Fibroblast of the aortic adventitia (primary cell): Measurements from ENCODE around the gene CRYZ. TPM values are rescaled to one million over a fixed set of nuclear protein-coding genes. Genes with fewer than 3 reads are reported as not detected.

Source experiments
- DNase-seq: peaks from one replicate; pipeline ENCODE4 v3.0.0-alpha.2; 2010; ENCODE audit warnings: low read depth
- H3K4me3 ChIP-seq: 2 replicates; pipeline ENCODE4 v1.5.1; 2011; ENCODE audit warnings: low read depth, mild to moderate bottlenecking, control low read depth, low read length, moderate library complexity
- CTCF ChIP-seq: IDR thresholded peaks from 2 replicates; pipeline ENCODE4 v1.5.1; 2011; ENCODE audit warnings: mild to moderate bottlenecking, low read length, control low read depth, inconsistent platforms; ENCODE audit not compliant: insufficient read depth
- total RNA-seq: library from RNA; depleted of rRNA; stranded (reverse); fragments of >200 nt; gene quantifications from 2 replicates; pipeline ENCODE4 v1.2.3, GENCODE V29; 2012; ENCODE audit warnings: low replicate concordance

CRYZ gene
- total RNA-seq, 1 donor = 51.3 TPM

- DNase-seq = no peak
- H3K4me3 ChIP-seq = no peak overlapping the region
- TF ChIP-seq CTCF = no peak
Observed at GRCh38 chr1:74715806-74716205, 17.0 kb downstream of the CRYZ start.

DNA sequence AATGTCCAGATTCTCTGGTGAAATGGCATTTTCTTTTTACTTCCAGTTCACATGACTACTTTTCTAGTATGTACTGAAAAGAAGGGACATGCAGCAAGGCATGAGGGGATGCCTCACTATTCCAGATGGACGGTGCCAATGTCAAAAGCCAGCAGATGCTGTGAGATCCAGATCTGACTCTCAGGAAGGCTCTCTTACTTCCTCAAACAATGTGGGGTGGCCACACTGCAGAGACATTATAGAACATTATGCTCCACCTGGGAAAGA is 17.7 kb downstream of the CRYZ start:
- no peak for DNase-seq
- TF ChIP-seq CTCF = no peak
- no peak overlapping the region for H3K4me3 ChIP-seq

- H3K4me3 ChIP-seq = no peak overlapping the region
- TF ChIP-seq CTCF = no peak
- DNase-seq = no peak
Observed at GRCh38 chr1:74714429-74715235, 18.2 kb downstream of the CRYZ start.

GRCh38 chr1:74713849-74714248 is 19.0 kb downstream of the CRYZ start:
- H3K4me3 ChIP-seq = no peak overlapping the region
- no peak for DNase-seq
- no peak for TF ChIP-seq CTCF

DNA sequence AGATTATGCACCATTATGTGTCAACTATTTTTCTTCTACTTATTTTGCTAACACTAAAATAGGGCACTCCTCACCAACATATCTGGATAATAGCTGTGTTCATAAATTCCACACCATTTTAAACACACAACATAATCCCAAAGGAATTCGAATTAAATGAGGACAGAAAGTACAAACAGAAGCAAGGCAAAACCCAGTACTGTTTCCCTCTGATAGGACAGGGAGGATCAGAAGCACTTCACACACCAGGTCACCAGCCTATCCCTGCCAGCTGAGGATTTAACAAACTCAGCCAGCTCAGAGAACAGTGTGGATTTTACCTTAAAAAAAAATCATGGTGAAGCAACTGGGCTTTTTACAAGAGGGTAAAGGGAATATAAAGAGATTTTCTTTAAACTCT is 20.0 kb downstream of the CRYZ start:
- no peak for TF ChIP-seq CTCF
- no peak for DNase-seq
- no peak overlapping the region for H3K4me3 ChIP-seq

DNA sequence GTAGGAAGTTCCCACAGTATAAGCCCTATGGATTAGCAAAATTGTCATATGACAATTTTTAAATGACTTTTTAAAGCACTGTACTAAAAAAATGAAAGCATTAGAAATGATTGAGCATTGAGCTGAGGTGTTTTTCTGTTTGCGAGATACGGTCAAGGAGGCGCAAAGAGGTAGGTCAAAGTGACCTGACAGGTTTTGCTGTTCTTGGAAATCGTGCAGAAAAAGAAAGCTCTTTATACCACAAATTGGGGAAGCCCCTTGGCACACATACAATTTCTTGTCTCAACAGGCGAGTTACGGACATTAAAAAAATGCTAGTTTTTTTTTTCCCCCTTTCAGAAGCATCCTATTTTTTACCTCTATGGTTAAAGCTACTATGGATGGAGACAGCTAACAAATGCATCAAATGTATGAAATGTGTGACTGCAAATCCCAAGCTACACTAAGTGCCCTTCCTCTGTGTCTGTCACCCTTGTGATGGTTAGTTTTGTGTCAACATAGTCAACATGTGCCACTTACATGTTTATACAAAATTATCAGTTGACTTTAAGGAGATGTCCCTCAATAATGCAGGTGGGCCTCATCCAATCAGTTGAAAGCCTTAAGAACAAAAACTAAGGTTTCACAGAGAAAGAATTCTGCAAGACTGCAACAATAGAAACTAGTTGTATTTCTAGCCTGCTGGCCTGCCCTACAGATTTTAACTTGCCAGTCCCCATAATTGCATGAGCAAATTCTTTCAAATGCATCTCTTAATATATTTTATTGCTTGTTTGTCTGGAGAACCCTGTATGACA is 29.3 kb downstream of the CRYZ start:
- DNase-seq = no peak
- no peak overlapping the region for H3K4me3 ChIP-seq
- TF ChIP-seq CTCF = no peak

- no peak overlapping the region for H3K4me3 ChIP-seq
- DNase-seq = no peak
- no peak for TF ChIP-seq CTCF
Observed at GRCh38 chr1:74699331-74699730, 33.5 kb downstream of the CRYZ start.
